Heart left ventricle (tissue), 13 donors: ENCODE results near the gene LPAR3.

ENCODE experiments used
- POLR2A ChIP-seq, 2 donors: fragments of 450-650 bp; IDR thresholded peaks; one replicate each; pipeline ENCODE4 v1.6.1; 2017; ENCODE audit warnings: antibody characterized with exemption in 2 of 2, mild to moderate bottlenecking in 2 of 2, moderate library complexity in 2 of 2
- TF ChIP-seq, protein P1 (sequence below), 12 donors: fragments of 200-600 bp; sonication (generic) in 4 of 12; IDR thresholded peaks; one replicate each; pipeline versions ENCODE4 v1.5.0 to v1.8.0; 2018 to 2022; ENCODE audit warnings: antibody characterized with exemption in 12 of 12, mild to moderate bottlenecking in 5 of 12
- donor health status: ischemic (EF 13 %, LVEDD 7.1; RV severe dilation, severe dysfunction).
- donor health status: DM: no; HTN: yes; CAD: no.
- donor health status: DM: no; HTN: no; CAD: no.
- donor health status: ischemic (EF 25% LVEDD 6.9; RV normal size, moderate dysfunction).
- donor health status: ischemic (EF 25% LVEDD 5.7; RV mildly dilated, moderate dysfunction).
- donor health status: ischemic (EF 35%, LVEDD 5.7; RV mildly dilated, moderate dysfunction).
- donor health status: nonischemic (EF 11% LVEDD 7.7; RV severe dilation, severe dysfunction).
- donor health status: DM: yes; HTN: yes; CAD: no.
- donor health status: PGD.
- donor health status: ischemic (EF 29% LVEDD 5.4; RV normal size, mild dysfunction).
- donor health status: nonischemic (EF 23%, LVEDD 6.1; RV moderate dilation, normal function).

DNA sequence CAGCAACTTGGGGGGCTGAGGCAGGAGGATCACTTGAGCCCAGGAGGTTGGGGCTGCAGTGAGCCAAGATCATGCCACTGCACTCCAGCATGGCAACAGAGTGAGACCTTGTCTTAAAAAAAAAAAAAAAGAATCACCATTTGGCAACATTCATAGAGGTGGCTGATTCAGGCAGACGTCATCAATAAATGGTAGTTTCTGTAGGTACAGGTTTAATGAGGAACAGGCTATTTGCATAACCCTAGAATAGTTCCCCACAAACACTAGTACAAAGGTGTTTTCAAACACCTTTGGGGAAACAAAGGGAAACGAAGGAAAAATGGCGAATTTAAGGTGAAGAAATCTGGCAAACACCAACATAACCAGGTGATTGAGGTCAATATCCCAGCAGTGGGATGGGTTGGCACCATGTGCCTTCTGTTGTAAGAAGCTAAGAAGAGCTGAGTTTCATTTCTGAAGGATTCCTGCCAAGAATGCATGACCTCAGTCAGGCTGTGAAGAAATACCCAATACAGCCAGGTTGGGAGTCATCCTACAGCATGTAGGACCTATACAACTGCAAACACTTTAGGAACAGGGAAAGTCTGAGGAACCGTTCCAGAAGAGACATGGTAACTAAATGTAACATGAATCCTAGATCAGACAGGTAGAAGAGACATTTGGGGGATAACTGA, 5.6 kb downstream of the LPAR3 start:
- no peak for TF ChIP-seq POLR2A (IDR thresholded peaks at IDR 0.05)
- TF ChIP-seq, protein P1, sequence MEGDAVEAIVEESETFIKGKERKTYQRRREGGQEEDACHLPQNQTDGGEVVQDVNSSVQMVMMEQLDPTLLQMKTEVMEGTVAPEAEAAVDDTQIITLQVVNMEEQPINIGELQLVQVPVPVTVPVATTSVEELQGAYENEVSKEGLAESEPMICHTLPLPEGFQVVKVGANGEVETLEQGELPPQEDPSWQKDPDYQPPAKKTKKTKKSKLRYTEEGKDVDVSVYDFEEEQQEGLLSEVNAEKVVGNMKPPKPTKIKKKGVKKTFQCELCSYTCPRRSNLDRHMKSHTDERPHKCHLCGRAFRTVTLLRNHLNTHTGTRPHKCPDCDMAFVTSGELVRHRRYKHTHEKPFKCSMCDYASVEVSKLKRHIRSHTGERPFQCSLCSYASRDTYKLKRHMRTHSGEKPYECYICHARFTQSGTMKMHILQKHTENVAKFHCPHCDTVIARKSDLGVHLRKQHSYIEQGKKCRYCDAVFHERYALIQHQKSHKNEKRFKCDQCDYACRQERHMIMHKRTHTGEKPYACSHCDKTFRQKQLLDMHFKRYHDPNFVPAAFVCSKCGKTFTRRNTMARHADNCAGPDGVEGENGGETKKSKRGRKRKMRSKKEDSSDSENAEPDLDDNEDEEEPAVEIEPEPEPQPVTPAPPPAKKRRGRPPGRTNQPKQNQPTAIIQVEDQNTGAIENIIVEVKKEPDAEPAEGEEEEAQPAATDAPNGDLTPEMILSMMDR (IDR thresholded peaks at IDR 0.05) = no peak
